HEK293T (cell line): ENCODE results near the gene APBB2.

Experiments used
- ARNT ChIP-seq: fragments of 450-650 bp; IDR thresholded peaks from 2 replicates; pipeline ENCODE4 v1.6.1; 2017; ENCODE audit warnings: mild to moderate bottlenecking
- BHLHE40 ChIP-seq: fragments of 450-650 bp; IDR thresholded peaks from 2 replicates; pipeline ENCODE4 v1.6.1; 2016; ENCODE audit warnings: mild to moderate bottlenecking, moderate library complexity, borderline replicate concordance
- CTBP1 ChIP-seq: fragments of 450-650 bp; IDR thresholded peaks from 2 replicates; pipeline ENCODE4 v1.6.1; 2016; ENCODE audit warnings: borderline replicate concordance
- FOXA1 ChIP-seq: fragments of 450-650 bp; IDR thresholded peaks from 2 replicates; pipeline ENCODE4 v1.6.1; 2016; ENCODE audit warnings: mild to moderate bottlenecking
- FOXK2 ChIP-seq: fragments of 450-650 bp; IDR thresholded peaks from 2 replicates; pipeline ENCODE4 v1.6.1; 2016; ENCODE audit warnings: mild to moderate bottlenecking
- FOXM1 ChIP-seq: fragments of 450-650 bp; IDR thresholded peaks from 2 replicates; pipeline ENCODE4 v1.6.1; 2017; ENCODE audit warnings: mild to moderate bottlenecking, borderline replicate concordance
- PKNOX1 ChIP-seq: fragments of 450-650 bp; IDR thresholded peaks from 2 replicates; pipeline ENCODE4 v1.6.1; 2016
- SP1 ChIP-seq: fragments of 450-650 bp; IDR thresholded peaks from 2 replicates; pipeline ENCODE4 v1.6.1; 2017
- SUZ12 ChIP-seq: fragments of 450-650 bp; IDR thresholded peaks from 2 replicates; pipeline ENCODE4 v1.6.1; 2016; ENCODE audit warnings: mild to moderate bottlenecking

GRCh38 chr4:41260116-41260733 lies 45.9 kb upstream of the APBB2 start:
- TF ChIP-seq CTBP1 (no peak), PKNOX1 (no peak), FOXM1 (no peak), SP1 (no peak), ARNT (no peak), SUZ12 (no peak), FOXA1 (no peak), FOXK2 (no peak), BHLHE40 (no peak)
